ENCODE data around the gene LNPEP. TPM values are rescaled to one million over a fixed set of nuclear protein-coding genes. Genes with fewer than 3 reads are reported as not detected.

LNPEP gene
- total and polyA plus RNA-seq, 4 donors: 1.9 to 19.7 (median 9.5) TPM

- no peak overlapping the region for H3K9ac ChIP-seq (ENCODE audit: low read depth in 1 of 2, low read length in 2 of 2)
- H3K4me3 ChIP-seq (ENCODE audit: low read depth in 1 of 3, low read length in 3 of 3): no peak overlapping the region
- WGBS: 90% methylated on average over 3 of the region's 3 CpGs
- no peak for DNase-seq (ENCODE audit: low spot score)
- TF ChIP-seq HNF4G (IDR thresholded peaks at IDR 0.05) (no peak), MAX (IDR thresholded peaks at IDR 0.05) (no peak), JUND (IDR thresholded peaks at IDR 0.05) (no peak)
- H3K27me3 ChIP-seq (ENCODE audit: control insufficient read depth in 4 of 4, insufficient read depth in 4 of 4, low read length in 3 of 4): no peaks in the 10 kb centered on the region
- peaks cover 0 to 10% (median 1%) of the 10 kb centered on the region in 4 donors for H3K4me1 ChIP-seq (ENCODE audit: control insufficient read depth in 4 of 4, insufficient read depth in 4 of 4, low read length in 3 of 4)
- H3K27ac ChIP-seq (ENCODE audit: low read depth in 1 of 2, low read length in 2 of 2): no peak overlapping the region
- no peaks in the 10 kb centered on the region for H3K9me3 ChIP-seq (ENCODE audit: control insufficient read depth in 4 of 4, low read length in 3 of 4)
- peaks cover 1 to 20% (median 13%) of the 10 kb centered on the region in 4 donors for H3K36me3 ChIP-seq (ENCODE audit: control insufficient read depth in 4 of 4, insufficient read depth in 3 of 4, low read depth in 1 of 4, low read length in 3 of 4)
Observed at GRCh38 chr5:96995419-96995818, 59.5 kb downstream of the LNPEP start.

- no peak overlapping the region for H3K4me3 ChIP-seq (ENCODE audit: low read depth in 1 of 3, low read length in 3 of 3)
- H3K36me3 ChIP-seq (ENCODE audit: control insufficient read depth in 4 of 4, insufficient read depth in 3 of 4, low read depth in 1 of 4, low read length in 3 of 4): peaks cover 1 to 15% (median 15%) of the 10 kb centered on the region in 4 donors
- peaks cover 0 to 10% (median 1%) of the 10 kb centered on the region in 4 donors for H3K4me1 ChIP-seq (ENCODE audit: control insufficient read depth in 4 of 4, insufficient read depth in 4 of 4, low read length in 3 of 4)
- DNase-seq (ENCODE audit: low spot score): no peak
- H3K27ac ChIP-seq (ENCODE audit: low read depth in 1 of 2, low read length in 2 of 2): no peak overlapping the region
- WGBS: 62% methylated on average over 2 of the region's 2 CpGs
- H3K9me3 ChIP-seq (ENCODE audit: control insufficient read depth in 4 of 4, low read length in 3 of 4): no peaks in the 10 kb centered on the region
- H3K9ac ChIP-seq (ENCODE audit: low read depth in 1 of 2, low read length in 2 of 2): no peak overlapping the region
- no peaks in the 10 kb centered on the region for H3K27me3 ChIP-seq (ENCODE audit: control insufficient read depth in 4 of 4, insufficient read depth in 4 of 4, low read length in 3 of 4)
- TF ChIP-seq RXRA (IDR thresholded peaks at IDR 0.05): no peak
- TF ChIP-seq NR2F2 (IDR thresholded peaks at IDR 0.05): no peak
- TF ChIP-seq MAX (IDR thresholded peaks at IDR 0.05): no peak
- no peak for TF ChIP-seq HNF4A (conservative IDR thresholded peaks at IDR 0.05)
- no peak for TF ChIP-seq TAF1 (conservative IDR thresholded peaks at IDR 0.05)
- TF ChIP-seq HNF4G (IDR thresholded peaks at IDR 0.05): no peak
- TF ChIP-seq CTCF (IDR thresholded peaks at IDR 0.05; ENCODE audit: low read depth, low read length, missing input control): peak; percentile 40
- TF ChIP-seq ATF3 (IDR thresholded peaks at IDR 0.05): no peak
- no peak for TF ChIP-seq EGR1 (IDR thresholded peaks at IDR 0.05; ENCODE audit: low read depth in 2 of 2)
- peak; percentile 65 to 75 for TF ChIP-seq RAD21 (IDR thresholded peaks at IDR 0.05)
- no peak for TF ChIP-seq SP1 (IDR thresholded peaks at IDR 0.05)
Observed at GRCh38 chr5:96997265-96997859, 61.5 kb downstream of the LNPEP start.

- H3K27ac ChIP-seq (ENCODE audit: low read depth in 1 of 2, low read length in 2 of 2): no peak overlapping the region
- DNase-seq (ENCODE audit: low spot score): no peak
- H3K36me3 ChIP-seq (ENCODE audit: control insufficient read depth in 4 of 4, insufficient read depth in 3 of 4, low read depth in 1 of 4, low read length in 3 of 4): peaks cover 1 to 17% (median 11%) of the 10 kb centered on the region in 4 donors
- peaks cover 0 to 10% (median 1%) of the 10 kb centered on the region in 4 donors for H3K4me1 ChIP-seq (ENCODE audit: control insufficient read depth in 4 of 4, insufficient read depth in 4 of 4, low read length in 3 of 4)
- H3K4me3 ChIP-seq (ENCODE audit: low read depth in 1 of 3, low read length in 3 of 3): no peak overlapping the region
- 83% methylated on average over 1 of the region's 1 CpG for WGBS
- H3K9ac ChIP-seq (ENCODE audit: low read depth in 1 of 2, low read length in 2 of 2): no peak overlapping the region
- no peaks in the 10 kb centered on the region for H3K27me3 ChIP-seq (ENCODE audit: control insufficient read depth in 4 of 4, insufficient read depth in 4 of 4, low read length in 3 of 4)
- H3K9me3 ChIP-seq (ENCODE audit: control insufficient read depth in 4 of 4, low read length in 3 of 4): no peaks in the 10 kb centered on the region
- TF ChIP-seq JUND (IDR thresholded peaks at IDR 0.05) (no peak), REST (IDR thresholded peaks at IDR 0.05) (no peak), TAF1 (conservative IDR thresholded peaks at IDR 0.05) (no peak), SP1 (IDR thresholded peaks at IDR 0.05) (peak; percentile 36), NR2F2 (IDR thresholded peaks at IDR 0.05) (no peak), FOXA2 (IDR thresholded peaks at IDR 0.05) (no peak), RXRA (IDR thresholded peaks at IDR 0.05) (peak; percentile 57 to 81), HNF4A (conservative IDR thresholded peaks at IDR 0.05) (peak; percentile 77 to 91), ZBTB33 (IDR thresholded peaks at IDR 0.05) (no peak), RAD21 (IDR thresholded peaks at IDR 0.05) (no peak), ATF3 (IDR thresholded peaks at IDR 0.05) (no peak), EGR1 (IDR thresholded peaks at IDR 0.05; ENCODE audit: low read depth in 2 of 2) (no peak)
Observed at GRCh38 chr5:96999856-97000255, 64.0 kb downstream of the LNPEP start.

All from liver (tissue), 9 donors.